Muscle of leg (tissue), 11 donors: ENCODE data around the gene RABGAP1. TPM values are rescaled to one million over a fixed set of nuclear protein-coding genes. Genes with fewer than 3 reads are reported as not detected.

Source experiments
- DNase-seq: peaks from one replicate; pipeline ENCODE4 v3.0.0; 2013
- H3K27ac ChIP-seq: one replicate; pipeline ENCODE4 v1.5.1; 2013; ENCODE audit warnings: mild to moderate bottlenecking, low read length, control low read depth
- H3K27me3 ChIP-seq: one replicate; pipeline ENCODE4 v1.6.1; 2013; ENCODE audit warnings: low read length; ENCODE audit not compliant: control insufficient read depth, insufficient read depth
- H3K36me3 ChIP-seq: one replicate; pipeline ENCODE4 v1.6.1; 2013; ENCODE audit warnings: low read length; ENCODE audit not compliant: control insufficient read depth, insufficient read depth
- H3K4me1 ChIP-seq: one replicate; pipeline ENCODE4 v1.6.1; 2013; ENCODE audit warnings: low read length; ENCODE audit not compliant: control insufficient read depth, insufficient read depth
- H3K4me3 ChIP-seq: one replicate; pipeline ENCODE4 v1.5.1; 2013; ENCODE audit warnings: low read length, control low read depth
- H3K9me3 ChIP-seq: replicated peaks from 2 replicates; pipeline ENCODE4 v1.6.1; 2013; ENCODE audit warnings: low read depth, low read length; ENCODE audit not compliant: control insufficient read depth
- WGBS: methylation state at CpG from one replicate; pipeline ENCODE4 v1.1.5; 2013; ENCODE audit warnings: missing lambda C conversion rate; ENCODE audit not compliant: insufficient coverage; 5-methylcytosine and 5-hydroxymethylcytosine counted together
- polyA plus RNA-seq, 8 donors: library from polyadenylated mRNA; unstranded; fragments of 120-200 nt; gene quantifications; one replicate each; pipeline versions ENCODE4 v1.2.1 to v1.2.3, GENCODE V29; 2013; ENCODE audit warnings: inconsistent platforms in 1 of 8, low replicate concordance in 1 of 8; ENCODE audit not compliant: insufficient read length in 8 of 8, insufficient read depth in 1 of 8
- total RNA-seq: library from RNA; stranded (reverse); fragments of 120-200 nt; gene quantifications from one replicate; pipeline ENCODE4 v1.2.4, GENCODE V29; 2013

Gene RABGAP1
- total and polyA plus RNA-seq, 9 donors, result 29.6 to 40.5 (median 30.9) TPM

GRCh38 chr9:122941582-122942234, 888 bp downstream of the RABGAP1 start:
- H3K27me3 ChIP-seq, result no peaks in the 10 kb centered on the region
- 3% methylated on average over 8 of the region's 17 CpGs for WGBS
- peaks cover 7% of the 10 kb centered on the region for H3K4me1 ChIP-seq
- peaks cover 8% of the 10 kb centered on the region for H3K36me3 ChIP-seq
- peak; percentile 48 for DNase-seq
- no peaks in the 10 kb centered on the region for H3K9me3 ChIP-seq
- H3K4me3 ChIP-seq, result peak overlapping the region; percentile 95
- peak overlapping the region; percentile 92 for H3K27ac ChIP-seq

GRCh38 chr9:122944960-122945888, 4.4 kb downstream of the RABGAP1 start:
- H3K27ac ChIP-seq, result no peak overlapping the region
- WGBS, result no CpG with 5 or more reads among the region's 4 CpGs
- DNase-seq, result no peak
- H3K27me3 ChIP-seq, result no peaks in the 10 kb centered on the region
- no peak overlapping the region for H3K4me3 ChIP-seq
- peaks cover 3% of the 10 kb centered on the region for H3K36me3 ChIP-seq
- peaks cover 6% of the 10 kb centered on the region for H3K4me1 ChIP-seq
- H3K9me3 ChIP-seq, result no peaks in the 10 kb centered on the region

GRCh38 chr9:122946461-122947005, 5.7 kb downstream of the RABGAP1 start:
- no CpG with 5 or more reads among the region's 1 CpG for WGBS
- DNase-seq, result no peak
- Histone ChIP-seq H3K36me3 (peaks cover 3% of the 10 kb centered on the region), H3K27ac (no peak overlapping the region), H3K9me3 (no peaks in the 10 kb centered on the region), H3K27me3 (no peaks in the 10 kb centered on the region), H3K4me1 (peaks cover 2% of the 10 kb centered on the region), H3K4me3 (no peak overlapping the region)

- WGBS, result no CpG with 5 or more reads among the region's 3 CpGs
- no peaks in the 10 kb centered on the region for H3K4me1 ChIP-seq
- no peak overlapping the region for H3K4me3 ChIP-seq
- H3K36me3 ChIP-seq, result peaks cover 3% of the 10 kb centered on the region
- H3K27me3 ChIP-seq, result no peaks in the 10 kb centered on the region
- H3K9me3 ChIP-seq, result no peaks in the 10 kb centered on the region
- no peak for DNase-seq
- H3K27ac ChIP-seq, result no peak overlapping the region
Observed at GRCh38 chr9:122948313-122948712, 7.5 kb downstream of the RABGAP1 start.

GRCh38 chr9:122949696-122950095, 8.9 kb downstream of the RABGAP1 start:
- WGBS, result 82% methylated on average over 1 of the region's 1 CpG
- DNase-seq, result no peak

GRCh38 chr9:122950263-122950662, 9.4 kb downstream of the RABGAP1 start:
- WGBS, result no CpG with 5 or more reads among the region's 3 CpGs

More at GRCh38 chr9:122949696-122950095, 8.9 kb downstream of the RABGAP1 start:
- Histone ChIP-seq H3K27ac (no peak overlapping the region), H3K36me3 (no peaks in the 10 kb centered on the region), H3K9me3 (no peaks in the 10 kb centered on the region), H3K4me3 (no peak overlapping the region), H3K4me1 (no peaks in the 10 kb centered on the region), H3K27me3 (no peaks in the 10 kb centered on the region)

GRCh38 chr9:122951056-122951455, 10.2 kb downstream of the RABGAP1 start:
- no peak for DNase-seq
- Histone ChIP-seq H3K4me1 (no peaks in the 10 kb centered on the region), H3K9me3 (no peaks in the 10 kb centered on the region), H3K4me3 (no peak overlapping the region), H3K27me3 (no peaks in the 10 kb centered on the region), H3K27ac (no peak overlapping the region), H3K36me3 (no peaks in the 10 kb centered on the region)
- WGBS, result no CpG with 5 or more reads among the region's 1 CpG

More at GRCh38 chr9:122950263-122950662, 9.4 kb downstream of the RABGAP1 start:
- no peaks in the 10 kb centered on the region for H3K9me3 ChIP-seq
- no peaks in the 10 kb centered on the region for H3K4me1 ChIP-seq
- H3K27me3 ChIP-seq, result no peaks in the 10 kb centered on the region
- no peak overlapping the region for H3K4me3 ChIP-seq
- no peak overlapping the region for H3K27ac ChIP-seq
- no peak for DNase-seq
- H3K36me3 ChIP-seq, result no peaks in the 10 kb centered on the region

- no peak overlapping the region for H3K27ac ChIP-seq
- no peak for DNase-seq
- no peak overlapping the region for H3K4me3 ChIP-seq
- no peaks in the 10 kb centered on the region for H3K4me1 ChIP-seq
- peaks cover 2% of the 10 kb centered on the region for H3K36me3 ChIP-seq
- no peaks in the 10 kb centered on the region for H3K27me3 ChIP-seq
- H3K9me3 ChIP-seq, result no peaks in the 10 kb centered on the region
Observed at GRCh38 chr9:122954253-122954691, 13.5 kb downstream of the RABGAP1 start.

GRCh38 chr9:122955961-122956360, 15.1 kb downstream of the RABGAP1 start:
- Histone ChIP-seq H3K36me3 (peaks cover 11% of the 10 kb centered on the region), H3K4me3 (no peak overlapping the region), H3K9me3 (no peaks in the 10 kb centered on the region), H3K27ac (no peak overlapping the region), H3K4me1 (no peaks in the 10 kb centered on the region), H3K27me3 (no peaks in the 10 kb centered on the region)
- DNase-seq, result no peak

- peaks cover 15% of the 10 kb centered on the region for H3K36me3 ChIP-seq
- H3K27me3 ChIP-seq, result no peaks in the 10 kb centered on the region
- H3K4me1 ChIP-seq, result no peaks in the 10 kb centered on the region
- no peaks in the 10 kb centered on the region for H3K9me3 ChIP-seq
- H3K4me3 ChIP-seq, result no peak overlapping the region
- no peak for DNase-seq
- H3K27ac ChIP-seq, result no peak overlapping the region
- WGBS, result no CpG with 5 or more reads among the region's 1 CpG
Observed at GRCh38 chr9:122961139-122961538, 20.3 kb downstream of the RABGAP1 start.
